HepG2 (cell line): Measurements from ENCODE around the gene HSD17B8. TPM values are rescaled to one million over a fixed set of nuclear protein-coding genes. Genes with fewer than 3 reads are reported as not detected.

ENCODE experiments used
- AGO1 ChIP-seq: fragments of 200-400 bp; formaldehyde crosslinking; IDR thresholded peaks from 2 replicates; pipeline ENCODE4 v1.6.1; 2017; ENCODE audit warnings: mild to moderate bottlenecking, low read depth, low read length, moderate library complexity; ENCODE audit not compliant: poor library complexity, severe bottlenecking
- MTA1 ChIP-seq: sonication (generic); formaldehyde crosslinking; IDR thresholded peaks from 2 replicates; pipeline ENCODE4 v1.4.0; 2020; ENCODE audit warnings: missing genetic modification reagents, mild to moderate bottlenecking, borderline replicate concordance
- RFX5 ChIP-seq: IDR thresholded peaks from 2 replicates; pipeline ENCODE4 v1.6.1; 2011; ENCODE audit warnings: low read depth, low read length, improper control_type of control experiment
- ZNF256 ChIP-seq: sonication (generic); formaldehyde crosslinking; conservative IDR thresholded peaks from 2 replicates; pipeline ENCODE4 v1.4.0; 2020; ENCODE audit warnings: missing genetic modification reagents
- ZNF343 ChIP-seq: sonication (generic); formaldehyde crosslinking; IDR thresholded peaks from 2 replicates; pipeline ENCODE4 v1.4.0; 2020; ENCODE audit warnings: mild to moderate bottlenecking, missing genetic modification reagents
- polyA plus RNA-seq, 8 experiments: library from polyadenylated mRNA; depleted of rRNA in 3 of 8; stranded (reverse) in 7 of 8; unstranded in 1 of 8; fragments of >200 nt; fragmentation: Illumina TruSeq in 4 of 8; extraction: Trizol in 4 of 8; gene quantifications; 2 replicates each; pipeline versions ENCODE4 v1.2.1 to v1.2.3, GENCODE V29; 2011 to 2016; ENCODE audit warnings: low read depth in 4 of 8, missing spikeins in 1 of 8, mixed read lengths in 1 of 8; ENCODE audit not compliant: insufficient read depth in 1 of 8
- total RNA-seq, 5 experiments: library from RNA; depleted of rRNA; stranded (reverse); fragments of >200 nt; fragmentation: Illumina TruSeq; extraction: Trizol; gene quantifications; 2 replicates each; pipeline ENCODE4 v1.2.3, GENCODE V29; 2016; ENCODE audit warnings: low read depth in 1 of 5
- TF ChIP-seq, protein P1 (sequence below): sonication (generic); IDR thresholded peaks from 2 replicates; pipeline ENCODE4 v1.6.1; 2016; ENCODE audit warnings: low read depth, borderline replicate concordance
- TF ChIP-seq, protein P2 (sequence below): sonication (generic); formaldehyde crosslinking; IDR thresholded peaks from 2 replicates; pipeline ENCODE4 v1.4.0; 2020; ENCODE audit warnings: low read depth, missing genetic modification reagents
- TF ChIP-seq, protein P3 (sequence below): IDR thresholded peaks from 2 replicates; pipeline ENCODE4 v1.6.1; 2016; ENCODE audit warnings: missing genetic modification reagents, missing compliant biosample characterization
- TF ChIP-seq, protein P4 (sequence below): IDR thresholded peaks from 2 replicates; pipeline ENCODE4 v1.6.1; 2016; ENCODE audit warnings: control low read depth
- TF ChIP-seq, protein P5 (sequence below): sonication (generic); formaldehyde crosslinking; IDR thresholded peaks from 2 replicates; pipeline ENCODE4 v1.4.0; 2020; ENCODE audit warnings: missing genetic modification reagents

HSD17B8 gene
- total and polyA plus RNA-seq, 2 of the 13 experiments (the other 11 are each of a cell fraction or from before 2014, with no cell fraction given) = 12.6 to 20.1 TPM

DNA sequence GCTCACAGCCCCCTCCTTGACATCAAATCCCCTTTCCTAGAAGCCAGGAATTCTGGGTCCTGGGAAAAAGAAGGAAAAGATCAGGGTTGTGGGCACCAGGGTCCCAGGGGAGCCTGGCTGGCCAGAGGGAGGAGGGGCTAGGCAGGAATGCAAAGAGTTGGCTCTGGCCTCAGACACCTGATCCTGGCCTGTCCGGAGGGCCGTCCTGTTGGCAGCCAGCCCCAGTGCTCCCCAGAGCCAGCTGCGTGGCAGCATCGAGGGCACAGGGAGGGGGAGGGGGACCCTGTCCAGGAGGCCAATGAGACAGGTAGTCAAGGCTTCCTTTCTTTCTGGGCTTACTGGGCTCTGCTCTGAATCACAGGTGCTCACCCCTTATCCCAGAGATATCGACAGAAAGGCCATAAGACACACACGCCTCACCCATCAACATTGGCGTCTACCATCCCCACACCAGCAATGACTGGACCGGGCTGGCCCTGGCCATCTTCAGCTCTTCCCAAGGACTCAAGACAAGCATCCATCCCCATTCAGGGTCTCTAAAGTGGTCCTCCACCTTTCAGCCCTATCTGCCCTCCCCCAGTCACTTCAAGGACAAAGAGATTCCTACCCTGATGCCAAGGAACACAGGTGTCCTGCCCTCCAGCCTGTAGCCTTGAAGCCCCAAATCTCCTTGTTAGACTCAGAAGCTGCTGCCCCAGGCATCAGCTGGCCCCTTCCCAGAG is 12.9 kb upstream of the HSD17B8 start (continued):
- TF ChIP-seq, protein P1, sequence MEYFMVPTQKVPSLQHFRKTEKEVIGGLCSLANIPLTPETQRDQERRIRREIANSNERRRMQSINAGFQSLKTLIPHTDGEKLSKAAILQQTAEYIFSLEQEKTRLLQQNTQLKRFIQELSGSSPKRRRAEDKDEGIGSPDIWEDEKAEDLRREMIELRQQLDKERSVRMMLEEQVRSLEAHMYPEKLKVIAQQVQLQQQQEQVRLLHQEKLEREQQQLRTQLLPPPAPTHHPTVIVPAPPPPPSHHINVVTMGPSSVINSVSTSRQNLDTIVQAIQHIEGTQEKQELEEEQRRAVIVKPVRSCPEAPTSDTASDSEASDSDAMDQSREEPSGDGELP = peak; percentile 36; the same call in 1 of the 2 replicates
- TF ChIP-seq, protein P2, sequence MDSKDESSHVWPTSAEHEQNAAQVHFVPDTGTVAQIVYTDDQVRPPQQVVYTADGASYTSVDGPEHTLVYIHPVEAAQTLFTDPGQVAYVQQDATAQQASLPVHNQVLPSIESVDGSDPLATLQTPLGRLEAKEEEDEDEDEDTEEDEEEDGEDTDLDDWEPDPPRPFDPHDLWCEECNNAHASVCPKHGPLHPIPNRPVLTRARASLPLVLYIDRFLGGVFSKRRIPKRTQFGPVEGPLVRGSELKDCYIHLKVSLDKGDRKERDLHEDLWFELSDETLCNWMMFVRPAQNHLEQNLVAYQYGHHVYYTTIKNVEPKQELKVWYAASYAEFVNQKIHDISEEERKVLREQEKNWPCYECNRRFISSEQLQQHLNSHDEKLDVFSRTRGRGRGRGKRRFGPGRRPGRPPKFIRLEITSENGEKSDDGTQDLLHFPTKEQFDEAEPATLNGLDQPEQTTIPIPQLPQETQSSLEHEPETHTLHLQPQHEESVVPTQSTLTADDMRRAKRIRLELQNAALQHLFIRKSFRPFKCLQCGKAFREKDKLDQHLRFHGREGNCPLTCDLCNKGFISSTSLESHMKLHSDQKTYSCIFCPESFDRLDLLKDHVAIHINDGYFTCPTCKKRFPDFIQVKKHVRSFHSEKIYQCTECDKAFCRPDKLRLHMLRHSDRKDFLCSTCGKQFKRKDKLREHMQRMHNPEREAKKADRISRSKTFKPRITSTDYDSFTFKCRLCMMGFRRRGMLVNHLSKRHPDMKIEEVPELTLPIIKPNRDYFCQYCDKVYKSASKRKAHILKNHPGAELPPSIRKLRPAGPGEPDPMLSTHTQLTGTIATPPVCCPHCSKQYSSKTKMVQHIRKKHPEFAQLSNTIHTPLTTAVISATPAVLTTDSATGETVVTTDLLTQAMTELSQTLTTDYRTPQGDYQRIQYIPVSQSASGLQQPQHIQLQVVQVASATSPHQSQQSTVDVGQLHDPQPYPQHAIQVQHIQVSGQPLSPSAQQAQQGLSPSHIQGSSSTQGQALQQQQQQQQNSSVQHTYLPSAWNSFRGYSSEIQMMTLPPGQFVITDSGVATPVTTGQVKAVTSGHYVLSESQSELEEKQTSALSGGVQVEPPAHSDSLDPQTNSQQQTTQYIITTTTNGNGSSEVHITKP (CRISPR knock-in tag) = no peak
- TF ChIP-seq MTA1 (CRISPR knock-in tag) = peak; percentile 27; the same call in 1 of the 2 replicates
- TF ChIP-seq, protein P3, sequence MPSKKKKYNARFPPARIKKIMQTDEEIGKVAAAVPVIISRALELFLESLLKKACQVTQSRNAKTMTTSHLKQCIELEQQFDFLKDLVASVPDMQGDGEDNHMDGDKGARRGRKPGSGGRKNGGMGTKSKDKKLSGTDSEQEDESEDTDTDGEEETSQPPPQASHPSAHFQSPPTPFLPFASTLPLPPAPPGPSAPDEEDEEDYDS (CRISPR knock-in tag) = no peak
- TF ChIP-seq RFX5 = no peak
- TF ChIP-seq, protein P4, sequence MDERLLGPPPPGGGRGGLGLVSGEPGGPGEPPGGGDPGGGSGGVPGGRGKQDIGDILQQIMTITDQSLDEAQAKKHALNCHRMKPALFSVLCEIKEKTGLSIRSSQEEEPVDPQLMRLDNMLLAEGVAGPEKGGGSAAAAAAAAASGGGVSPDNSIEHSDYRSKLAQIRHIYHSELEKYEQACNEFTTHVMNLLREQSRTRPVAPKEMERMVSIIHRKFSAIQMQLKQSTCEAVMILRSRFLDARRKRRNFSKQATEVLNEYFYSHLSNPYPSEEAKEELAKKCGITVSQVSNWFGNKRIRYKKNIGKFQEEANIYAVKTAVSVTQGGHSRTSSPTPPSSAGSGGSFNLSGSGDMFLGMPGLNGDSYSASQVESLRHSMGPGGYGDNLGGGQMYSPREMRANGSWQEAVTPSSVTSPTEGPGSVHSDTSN = no peak
- TF ChIP-seq, protein P5, sequence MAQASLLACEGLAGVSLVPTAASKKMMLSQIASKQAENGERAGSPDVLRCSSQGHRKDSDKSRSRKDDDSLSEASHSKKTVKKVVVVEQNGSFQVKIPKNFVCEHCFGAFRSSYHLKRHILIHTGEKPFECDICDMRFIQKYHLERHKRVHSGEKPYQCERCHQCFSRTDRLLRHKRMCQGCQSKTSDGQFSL = no peak
- TF ChIP-seq ZNF256 = no peak
- TF ChIP-seq ZNF343 = no peak
- TF ChIP-seq AGO1 = peak; percentile 13
